Stimulated activated CD8-positive, alpha-beta memory T cell treated with anti-CD3 and anti-CD28 coated beads, Interleukin-7, amount 100 ng/mL, for 1 hour (primary cell): ENCODE measurements around the gene VAX1.

ENCODE experiments used
- DNase-seq, 2 donors: peaks; one replicate each; pipeline ENCODE4 v3.0.0-alpha.2; 2020; ENCODE audit warnings: low read depth in 2 of 2

VAX1 gene

GRCh38 chr10:117163954-117164548 is 26.0 kb upstream of the VAX1 start:
- no peak for DNase-seq

GRCh38 chr10:117163061-117163953 is 25.2 kb upstream of the VAX1 start:
- no peak for DNase-seq

- no peak for DNase-seq
Measured at GRCh38 chr10:117162093-117163060, 24.3 kb upstream of the VAX1 start.

GRCh38 chr10:117161386-117162033 is 23.4 kb upstream of the VAX1 start:
- DNase-seq = no peak

- no peak for DNase-seq
Measured at GRCh38 chr10:117160567-117160966, 22.5 kb upstream of the VAX1 start.

- DNase-seq = no peak
Measured at GRCh38 chr10:117159390-117159789, 21.3 kb upstream of the VAX1 start.

GRCh38 chr10:117158297-117158696 is 20.2 kb upstream of the VAX1 start:
- DNase-seq = no peak

- no peak for DNase-seq
Measured at GRCh38 chr10:117152668-117153067, 14.6 kb upstream of the VAX1 start.

- DNase-seq = no peak
Measured at GRCh38 chr10:117148284-117148683, 10.2 kb upstream of the VAX1 start.

GRCh38 chr10:117145019-117145418 is 6.9 kb upstream of the VAX1 start:
- no peak for DNase-seq

- DNase-seq = no peak
Measured at GRCh38 chr10:117143103-117143823, 5.2 kb upstream of the VAX1 start.

- DNase-seq = no peak
Measured at GRCh38 chr10:117140525-117140902, 2.4 kb upstream of the VAX1 start.

- DNase-seq = no peak
Measured at GRCh38 chr10:117139581-117140524, 1.8 kb upstream of the VAX1 start.

GRCh38 chr10:117138838-117139580 is 939 bp upstream of the VAX1 start:
- DNase-seq = no peak

- no peak for DNase-seq
Measured at GRCh38 chr10:117137031-117137910, 799 bp downstream of the VAX1 start.

- no peak for DNase-seq
Measured at GRCh38 chr10:117136391-117136975, 1.6 kb downstream of the VAX1 start.

- no peak for DNase-seq
Measured at GRCh38 chr10:117135480-117136140, 2.5 kb downstream of the VAX1 start.
